ENCODE data around the gene TNK2. TPM values are rescaled to one million over a fixed set of nuclear protein-coding genes. Genes with fewer than 3 reads are reported as not detected.

TNK2 gene
- total RNA-seq, 1 experiment from 2014 or later: 51.8 TPM

GRCh38 chr3:195859846-195860411, 48.4 kb downstream of the TNK2 start:
- no peak for DNase-seq (ENCODE audit: low spot score)
- in situ Hi-C loops (cut with HindIII; ENCODE audit: low sequenced_read_pairs): no loop called here

- in situ Hi-C loops (cut with HindIII; ENCODE audit: low sequenced_read_pairs): no loop called here
- DNase-seq (ENCODE audit: low spot score): peak; percentile 84
Observed at GRCh38 chr3:195859061-195859845, 49.1 kb downstream of the TNK2 start.

- in situ Hi-C loops (cut with HindIII; ENCODE audit: low sequenced_read_pairs): no loop called here
- DNase-seq (ENCODE audit: low spot score): no peak
Observed at GRCh38 chr3:195856410-195857084, 51.8 kb downstream of the TNK2 start.

GRCh38 chr3:195855471-195856409, 52.6 kb downstream of the TNK2 start:
- in situ Hi-C loops (cut with HindIII; ENCODE audit: low sequenced_read_pairs): no loop called here
- peak; percentile 44 for DNase-seq (ENCODE audit: low spot score)

GRCh38 chr3:195854628-195855294, 53.6 kb downstream of the TNK2 start:
- in situ Hi-C loops (cut with HindIII; ENCODE audit: low sequenced_read_pairs): no loop called here
- no peak for DNase-seq (ENCODE audit: low spot score)

GRCh38 chr3:195853996-195854395, 54.4 kb downstream of the TNK2 start:
- DNase-seq (ENCODE audit: low spot score): no peak
- in situ Hi-C loops (cut with HindIII; ENCODE audit: low sequenced_read_pairs): no loop called here

- in situ Hi-C loops (cut with HindIII; ENCODE audit: low sequenced_read_pairs): no loop called here
- no peak for DNase-seq (ENCODE audit: low spot score)
Observed at GRCh38 chr3:195853036-195853435, 55.3 kb downstream of the TNK2 start.

GRCh38 chr3:195850857-195851543, 57.4 kb downstream of the TNK2 start:
- in situ Hi-C loops (cut with HindIII; ENCODE audit: low sequenced_read_pairs): no loop called here

GRCh38 chr3:195849322-195850074, 58.9 kb downstream of the TNK2 start:
- in situ Hi-C loops (cut with HindIII; ENCODE audit: low sequenced_read_pairs): no loop called here
- DNase-seq (ENCODE audit: low spot score): peak; percentile 27

More at GRCh38 chr3:195850857-195851543, 57.4 kb downstream of the TNK2 start:
- DNase-seq (ENCODE audit: low spot score): peak; percentile 86

- DNase-seq (ENCODE audit: low spot score): no peak
- in situ Hi-C loops (cut with HindIII; ENCODE audit: low sequenced_read_pairs): no loop called here
Observed at GRCh38 chr3:195847055-195847950, 61.0 kb downstream of the TNK2 start.

GRCh38 chr3:195845483-195845882, 62.9 kb downstream of the TNK2 start:
- no peak for DNase-seq (ENCODE audit: low spot score)
- in situ Hi-C loops (cut with HindIII; ENCODE audit: low sequenced_read_pairs): no loop called here

GRCh38 chr3:195844671-195845218, 63.6 kb downstream of the TNK2 start:
- no peak for DNase-seq (ENCODE audit: low spot score)
- in situ Hi-C loops (cut with HindIII; ENCODE audit: low sequenced_read_pairs): no loop called here

- in situ Hi-C loops (cut with HindIII; ENCODE audit: low sequenced_read_pairs): no loop called here
- DNase-seq (ENCODE audit: low spot score): no peak
Observed at GRCh38 chr3:195839260-195840010, 68.9 kb downstream of the TNK2 start.

- no peak for DNase-seq (ENCODE audit: low spot score)
- in situ Hi-C loops (cut with HindIII; ENCODE audit: low sequenced_read_pairs): no loop called here
Observed at GRCh38 chr3:195838714-195839113, 69.6 kb downstream of the TNK2 start.

- no peak for DNase-seq (ENCODE audit: low spot score)
- in situ Hi-C loops (cut with HindIII; ENCODE audit: low sequenced_read_pairs): no loop called here
Observed at GRCh38 chr3:195836476-195837135, 71.7 kb downstream of the TNK2 start.

All from G401 (cell line).